ENCODE measurements around the gene GABRG3. TPM values are rescaled to one million over a fixed set of nuclear protein-coding genes. Genes with fewer than 3 reads are reported as not detected.

GABRG3 gene
- total RNA-seq, 1 donor from 2014 or later: 0.08 TPM

GRCh38 chr15:27458345-27459084 lies 487.5 kb downstream of the GABRG3 start:
- Histone ChIP-seq H3K36me3 (ENCODE audit: control insufficient read depth, insufficient read depth, low read length) (no peaks in the 10 kb centered on the region), H3K27me3 (ENCODE audit: control insufficient read depth, insufficient read depth, low read length) (no peaks in the 10 kb centered on the region), H3K4me3 (ENCODE audit: low read depth, low read length) (no peak overlapping the region)
- DNase-seq (ENCODE audit: low read depth): no peak
- TF ChIP-seq, protein P1, sequence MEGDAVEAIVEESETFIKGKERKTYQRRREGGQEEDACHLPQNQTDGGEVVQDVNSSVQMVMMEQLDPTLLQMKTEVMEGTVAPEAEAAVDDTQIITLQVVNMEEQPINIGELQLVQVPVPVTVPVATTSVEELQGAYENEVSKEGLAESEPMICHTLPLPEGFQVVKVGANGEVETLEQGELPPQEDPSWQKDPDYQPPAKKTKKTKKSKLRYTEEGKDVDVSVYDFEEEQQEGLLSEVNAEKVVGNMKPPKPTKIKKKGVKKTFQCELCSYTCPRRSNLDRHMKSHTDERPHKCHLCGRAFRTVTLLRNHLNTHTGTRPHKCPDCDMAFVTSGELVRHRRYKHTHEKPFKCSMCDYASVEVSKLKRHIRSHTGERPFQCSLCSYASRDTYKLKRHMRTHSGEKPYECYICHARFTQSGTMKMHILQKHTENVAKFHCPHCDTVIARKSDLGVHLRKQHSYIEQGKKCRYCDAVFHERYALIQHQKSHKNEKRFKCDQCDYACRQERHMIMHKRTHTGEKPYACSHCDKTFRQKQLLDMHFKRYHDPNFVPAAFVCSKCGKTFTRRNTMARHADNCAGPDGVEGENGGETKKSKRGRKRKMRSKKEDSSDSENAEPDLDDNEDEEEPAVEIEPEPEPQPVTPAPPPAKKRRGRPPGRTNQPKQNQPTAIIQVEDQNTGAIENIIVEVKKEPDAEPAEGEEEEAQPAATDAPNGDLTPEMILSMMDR (IDR thresholded peaks at IDR 0.05; ENCODE audit: insufficient read depth, low read length, poor library complexity, severe bottlenecking): no peak

DNA sequence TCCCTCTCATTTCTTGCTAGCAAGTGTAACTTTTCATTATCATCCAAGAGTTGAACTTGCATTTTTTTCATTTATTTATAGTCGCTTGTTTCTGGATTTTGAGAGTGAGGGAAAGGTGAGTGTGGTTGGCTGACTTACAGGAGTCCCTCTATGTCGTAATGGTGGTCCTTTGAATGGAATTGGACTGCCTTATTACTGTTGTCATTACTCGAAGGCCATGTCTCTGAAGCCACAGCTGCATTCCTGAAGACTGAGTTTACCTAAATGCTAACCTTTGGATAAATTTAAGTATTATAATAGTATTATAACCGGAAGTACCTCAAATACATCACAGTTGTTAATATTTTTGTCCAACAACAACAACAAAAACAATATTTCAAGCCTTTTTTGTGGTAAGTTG lies 488.9 kb downstream of the GABRG3 start:
- no peaks in the 10 kb centered on the region for H3K27me3 ChIP-seq (ENCODE audit: control insufficient read depth, insufficient read depth, low read length)
- TF ChIP-seq, protein P1 (IDR thresholded peaks at IDR 0.05; ENCODE audit: insufficient read depth, low read length, poor library complexity, severe bottlenecking): no peak
- no peaks in the 10 kb centered on the region for H3K36me3 ChIP-seq (ENCODE audit: control insufficient read depth, insufficient read depth, low read length)
- no peak for DNase-seq (ENCODE audit: low read depth)
- H3K4me3 ChIP-seq (ENCODE audit: low read depth, low read length): no peak overlapping the region

GRCh38 chr15:27461181-27461580 lies 490.2 kb downstream of the GABRG3 start:
- no peak for DNase-seq (ENCODE audit: low read depth)
- TF ChIP-seq, protein P1 (IDR thresholded peaks at IDR 0.05; ENCODE audit: insufficient read depth, low read length, poor library complexity, severe bottlenecking): no peak
- Histone ChIP-seq H3K4me3 (ENCODE audit: low read depth, low read length) (no peak overlapping the region), H3K27me3 (ENCODE audit: control insufficient read depth, insufficient read depth, low read length) (no peaks in the 10 kb centered on the region), H3K36me3 (ENCODE audit: control insufficient read depth, insufficient read depth, low read length) (no peaks in the 10 kb centered on the region)

GRCh38 chr15:27463525-27464088 lies 492.6 kb downstream of the GABRG3 start:
- no peaks in the 10 kb centered on the region for H3K36me3 ChIP-seq (ENCODE audit: control insufficient read depth, insufficient read depth, low read length)
- no peak overlapping the region for H3K4me3 ChIP-seq (ENCODE audit: low read depth, low read length)
- no peak for DNase-seq (ENCODE audit: low read depth)
- TF ChIP-seq, protein P1 (IDR thresholded peaks at IDR 0.05; ENCODE audit: insufficient read depth, low read length, poor library complexity, severe bottlenecking): no peak
- H3K27me3 ChIP-seq (ENCODE audit: control insufficient read depth, insufficient read depth, low read length): no peaks in the 10 kb centered on the region

GRCh38 chr15:27464941-27465612 lies 494.1 kb downstream of the GABRG3 start:
- Histone ChIP-seq H3K4me3 (ENCODE audit: low read depth, low read length) (no peak overlapping the region), H3K36me3 (ENCODE audit: control insufficient read depth, insufficient read depth, low read length) (no peaks in the 10 kb centered on the region), H3K27me3 (ENCODE audit: control insufficient read depth, insufficient read depth, low read length) (no peaks in the 10 kb centered on the region)
- DNase-seq (ENCODE audit: low read depth): no peak
- TF ChIP-seq, protein P1 (IDR thresholded peaks at IDR 0.05; ENCODE audit: insufficient read depth, low read length, poor library complexity, severe bottlenecking): no peak
